ENCODE measurements around the gene SFT2D2. TPM values are rescaled to one million over a fixed set of nuclear protein-coding genes. Genes with fewer than 3 reads are reported as not detected.

The SFT2D2 gene
- total and polyA plus RNA-seq, 2 of the 8 experiments (the other 6 are each of a cell fraction or from before 2014, with no cell fraction given): 9.0 to 29.0 TPM

DNA sequence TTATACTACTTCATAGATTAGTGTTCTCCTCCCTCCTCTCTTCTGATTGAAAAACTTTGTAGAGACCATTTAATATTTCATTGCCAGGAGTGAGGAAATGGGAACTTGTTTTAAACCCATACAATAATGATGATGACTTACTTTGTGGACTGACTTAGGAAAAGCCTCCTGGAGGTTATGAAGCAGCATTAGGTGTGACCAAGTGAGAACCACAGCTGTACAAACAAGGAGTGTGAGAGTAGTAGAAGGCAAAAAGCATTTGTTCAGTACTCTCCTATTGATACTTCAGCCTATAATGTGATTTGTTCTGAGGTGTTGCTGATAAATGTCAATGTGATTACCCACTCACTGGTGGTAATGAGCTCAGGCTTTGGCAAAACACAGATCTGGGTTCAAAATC lies 38.6 kb upstream of the SFT2D2 start:
- Histone ChIP-seq H3K79me2 (ENCODE audit: control insufficient read depth in 1 of 2, insufficient read depth in 2 of 2, low read length in 2 of 2) (0 out of 4 replicates have a peak, but pooled peaks cover 0 to 10% of the 10 kb centered on the region in 2 experiments), H3K27me3 (replicated peaks in 1 of 4; ENCODE audit: control insufficient read depth in 3 of 4, extremely low read depth in 1 of 4, insufficient read depth in 3 of 4, low read length in 3 of 4) (no peaks in the 10 kb centered on the region), H2BK120ac (replicated peaks; ENCODE audit: low read depth, low read length) (no peak overlapping the region), H3K23ac (ENCODE audit: insufficient read length) (no peak overlapping the region), H4K20me1 (replicated peaks in 1 of 2; ENCODE audit: control insufficient read depth in 1 of 2, insufficient read depth in 2 of 2, low read length in 2 of 2) (no peaks in the 10 kb centered on the region), H2BK15ac (ENCODE audit: low read length) (no peak overlapping the region), H3K4me2 (ENCODE audit: insufficient read depth in 1 of 2, low read depth in 2 of 2, low read length in 2 of 2) (no peak overlapping the region), H2BK20ac (ENCODE audit: low read length) (no peak overlapping the region), H3K79me1 (ENCODE audit: low read depth, low read length) (no peaks in the 10 kb centered on the region), H3K4me3 (ENCODE audit: extremely low read depth in 1 of 4, insufficient read depth in 2 of 4, low read depth in 3 of 4, low read length in 4 of 4) (no peak overlapping the region), H4K91ac (replicated peaks; ENCODE audit: insufficient read length, low read length) (no peak overlapping the region), H2BK5ac (ENCODE audit: low read depth, low read length) (no peak overlapping the region), H3K56ac (replicated peaks; ENCODE audit: insufficient read length, low read depth, low read length) (no peak overlapping the region), H4K5ac (ENCODE audit: insufficient read length, low read depth, low read length) (no peak overlapping the region), H3K4ac (replicated peaks; ENCODE audit: insufficient read length, low read depth, low read length) (no peak overlapping the region), H3K23me2 (ENCODE audit: low read depth, low read length) (no peaks in the 10 kb centered on the region), H3K9ac (replicated peaks in 1 of 4; ENCODE audit: extremely low read depth in 1 of 4, low read depth in 3 of 4, low read length in 3 of 4) (no peak overlapping the region), H2AK5ac (ENCODE audit: low read depth, low read length) (no peak overlapping the region), H4K8ac (ENCODE audit: extremely low read depth, insufficient read depth, low read length) (no peak overlapping the region), H2AFZ (ENCODE audit: low read length) (no peak overlapping the region), H3K18ac (ENCODE audit: extremely low read depth, low read length) (no peak overlapping the region), H3K4me1 (replicated peaks in 1 of 4; ENCODE audit: control insufficient read depth in 3 of 4, insufficient read depth in 4 of 4, low read length in 3 of 4) (no peaks in the 10 kb centered on the region), H3K27ac (ENCODE audit: low read depth, low read length) (no peak overlapping the region), H2BK12ac (ENCODE audit: low read depth, low read length) (no peak overlapping the region), H3K36me3 (ENCODE audit: control insufficient read depth in 2 of 4, insufficient read depth in 4 of 4, low read length in 3 of 4) (peaks cover 0 to 11% (median 4%) of the 10 kb centered on the region in 4 experiments; a peak in 4 of 8 replicates), H3K9me3 (ENCODE audit: insufficient read depth in 2 of 2, low read depth in 1 of 2, low read length in 1 of 2) (no peaks in the 10 kb centered on the region), H3K14ac (ENCODE audit: insufficient read length) (no peak overlapping the region)
- DNase-seq (ENCODE audit: low read depth in 1 of 2, low spot score in 2 of 2) (no peak), FAIRE-seq (no peak)
- TF ChIP-seq POLR2AphosphoS5 (IDR thresholded peaks at IDR 0.05; ENCODE audit: low read depth, low read length) (no peak), PHF8 (conservative IDR thresholded peaks at IDR 0.05; ENCODE audit: low read depth, low read length) (no peak), RXRA (IDR thresholded peaks at IDR 0.05; ENCODE audit: insufficient read depth, low read depth, low read length) (no peak), TAF1 (IDR thresholded peaks at IDR 0.05; ENCODE audit: low read depth, low read length) (no peak), RFX5 (IDR thresholded peaks at IDR 0.05; ENCODE audit: borderline replicate concordance, low read depth, low read length) (no peak), EGR1 (IDR thresholded peaks at IDR 0.05; ENCODE audit: borderline replicate concordance, low read depth, low read length) (no peak), CEBPB (IDR thresholded peaks at IDR 0.05; ENCODE audit: low read depth, low read length) (no peak), RAD21 (IDR thresholded peaks at IDR 0.05 in 1 of 2, conservative IDR thresholded peaks at IDR 0.05 in 1 of 2; ENCODE audit: low read depth in 2 of 2, low read length in 2 of 2) (no peak), BACH1 (IDR thresholded peaks at IDR 0.05; ENCODE audit: low read length) (no peak), CBX8 (IDR thresholded peaks at IDR 0.05; ENCODE audit: borderline replicate concordance, low read depth, low read length) (no peak), CREB1 (IDR thresholded peaks at IDR 0.05) (no peak), CHD1 (IDR thresholded peaks at IDR 0.05; ENCODE audit: low read depth, low read length) (no peak), TCF12 (IDR thresholded peaks at IDR 0.05; ENCODE audit: low read depth, low read length) (no peak), YY1 (IDR thresholded peaks at IDR 0.05; ENCODE audit: low read depth, low read length) (no peak), FOSL1 (IDR thresholded peaks at IDR 0.05; ENCODE audit: insufficient read depth, low read depth, low read length) (no peak), SIX5 (IDR thresholded peaks at IDR 0.05; ENCODE audit: low read depth, low read length) (no peak)
- TF ChIP-seq, protein P1, sequence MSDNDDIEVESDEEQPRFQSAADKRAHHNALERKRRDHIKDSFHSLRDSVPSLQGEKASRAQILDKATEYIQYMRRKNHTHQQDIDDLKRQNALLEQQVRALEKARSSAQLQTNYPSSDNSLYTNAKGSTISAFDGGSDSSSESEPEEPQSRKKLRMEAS (IDR thresholded peaks at IDR 0.05): no peak
- CTCF ChIA-PET (ENCODE audit: partially characterized antibody): interaction anchor here (1.0 to 2.6 kb wide), 4 partner anchors 8 to 105 kb away, joined by 4 to 8 read pairs (median 7); partner anchors contain the start of gene TIPRL
- POLR2A ChIA-PET (ENCODE audit: partially characterized antibody): interaction anchor here (1.2 to 1.3 kb wide), 2 partner anchors 10 to 15 kb away, joined by 3 to 5 read pairs; no protein-coding TSS in a partner anchor

Data from H1 (cell line).